HEK293T (cell line): ENCODE measurements around the gene IGF1R.
A peak's percentile ranks its signal among the peaks of the same experiment; 100 is the strongest.

Experiments used
- CTCF ChIA-PET: fragments of 350-600 bp; formaldehyde crosslinking; extraction: SDS; loops from one replicate; lab custom pipeline; 2021; ENCODE audit warnings: antibody characterized with exemption, inconsistent platforms; lab: Yijun Ruan, JAX
- POLR2A ChIA-PET: fragments of 350-600 bp; formaldehyde crosslinking; extraction: SDS; loops from one replicate; lab custom pipeline; 2020; ENCODE audit warnings: antibody characterized with exemption, inconsistent platforms; lab: Yijun Ruan, JAX
- DNase-seq: peaks from one replicate; pipeline ENCODE4 v3.0.0; 2012; ENCODE audit warnings: mixed read lengths; ENCODE audit errors: extremely low spot score
- ARNT ChIP-seq: fragments of 450-650 bp; IDR thresholded peaks from 2 replicates; pipeline ENCODE4 v1.6.1; 2017; ENCODE audit warnings: mild to moderate bottlenecking
- BHLHE40 ChIP-seq: fragments of 450-650 bp; IDR thresholded peaks from 2 replicates; pipeline ENCODE4 v1.6.1; 2016; ENCODE audit warnings: mild to moderate bottlenecking, moderate library complexity, borderline replicate concordance
- CTBP1 ChIP-seq: fragments of 450-650 bp; IDR thresholded peaks from 2 replicates; pipeline ENCODE4 v1.6.1; 2016; ENCODE audit warnings: borderline replicate concordance
- ELF4 ChIP-seq: fragments of 450-650 bp; IDR thresholded peaks from 2 replicates; pipeline ENCODE4 v1.6.1; 2017; ENCODE audit warnings: antibody characterized with exemption
- FOXA1 ChIP-seq: fragments of 450-650 bp; IDR thresholded peaks from 2 replicates; pipeline ENCODE4 v1.6.1; 2016; ENCODE audit warnings: mild to moderate bottlenecking
- FOXK2 ChIP-seq: fragments of 450-650 bp; IDR thresholded peaks from 2 replicates; pipeline ENCODE4 v1.6.1; 2016; ENCODE audit warnings: mild to moderate bottlenecking
- FOXM1 ChIP-seq: fragments of 450-650 bp; IDR thresholded peaks from 2 replicates; pipeline ENCODE4 v1.6.1; 2017; ENCODE audit warnings: mild to moderate bottlenecking, borderline replicate concordance
- HDGF ChIP-seq: fragments of 450-650 bp; IDR thresholded peaks from 2 replicates; pipeline ENCODE4 v1.6.1; 2017; ENCODE audit warnings: antibody characterized with exemption, borderline replicate concordance
- L3MBTL2 ChIP-seq: fragments of 450-650 bp; conservative IDR thresholded peaks from 2 replicates; pipeline ENCODE4 v1.6.1; 2016; ENCODE audit warnings: mild to moderate bottlenecking
- LEF1 ChIP-seq: fragments of 450-650 bp; IDR thresholded peaks from 2 replicates; pipeline ENCODE4 v1.6.1; 2017; ENCODE audit warnings: mild to moderate bottlenecking, borderline replicate concordance
- NFRKB ChIP-seq: fragments of 450-650 bp; IDR thresholded peaks from 2 replicates; pipeline ENCODE4 v1.6.1; 2016; ENCODE audit warnings: mild to moderate bottlenecking, moderate library complexity
- SP1 ChIP-seq: fragments of 450-650 bp; IDR thresholded peaks from 2 replicates; pipeline ENCODE4 v1.6.1; 2017
- SUZ12 ChIP-seq: fragments of 450-650 bp; IDR thresholded peaks from 2 replicates; pipeline ENCODE4 v1.6.1; 2016; ENCODE audit warnings: mild to moderate bottlenecking
- TARDBP ChIP-seq: fragments of 450-650 bp; IDR thresholded peaks from 2 replicates; pipeline ENCODE4 v1.6.1; 2016
- ZNF384 ChIP-seq: fragments of 450-650 bp; IDR thresholded peaks from 2 replicates; pipeline ENCODE4 v1.6.1; 2016
- TF ChIP-seq, protein P1 (sequence below): fragments of 450-650 bp; IDR thresholded peaks from 2 replicates; pipeline ENCODE4 v1.6.1; 2016

IGF1R gene

DNA sequence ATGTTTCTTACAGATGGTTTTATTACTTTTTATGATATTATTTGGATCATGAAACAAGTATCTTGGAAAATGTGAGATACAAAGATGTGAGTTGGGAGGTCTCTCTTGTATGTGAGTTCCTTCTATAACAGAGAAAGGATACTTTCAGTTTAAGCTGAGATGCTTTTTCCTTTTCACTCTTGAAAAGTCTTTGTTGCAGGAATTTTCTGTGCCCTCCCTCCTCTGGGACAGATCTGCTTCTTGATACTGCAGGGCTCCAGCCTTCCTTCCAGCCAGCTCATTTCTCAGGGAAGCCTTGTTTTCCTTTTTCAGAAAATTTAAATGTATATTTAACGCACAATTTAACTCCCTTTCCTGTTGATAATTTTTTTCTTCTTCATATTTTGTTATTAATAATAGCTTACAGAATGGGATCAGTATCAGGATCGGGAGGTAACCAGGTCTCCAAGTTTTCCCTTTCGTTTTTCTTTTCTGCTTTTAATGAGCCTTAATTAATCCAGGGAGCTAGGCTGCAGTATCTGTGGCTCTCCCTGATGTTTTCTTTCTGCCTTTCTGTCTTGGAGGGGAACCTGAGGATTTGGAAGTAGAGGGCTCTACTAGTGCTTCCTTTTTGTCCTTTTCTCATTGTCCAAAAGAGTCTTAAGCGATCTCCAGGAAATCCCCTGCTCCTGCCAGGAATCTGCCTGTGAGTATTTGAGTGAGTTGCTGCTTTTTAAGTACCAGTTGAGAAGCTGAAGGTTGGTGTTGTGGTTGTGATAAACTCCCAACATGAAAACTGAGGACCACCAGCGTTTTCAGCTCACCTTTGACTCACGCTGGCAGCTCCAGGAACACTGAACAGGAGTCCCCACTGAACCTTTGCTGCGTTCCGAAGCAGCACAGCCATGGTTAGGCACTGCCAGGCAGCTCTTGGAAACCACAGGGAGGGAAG, 105.7 kb downstream of the IGF1R start:
- CTCF ChIA-PET: interaction anchor here (0.9 to 1.0 kb wide), 2 partner anchors 10 to 78 kb away, joined by 3 to 4 read pairs; no protein-coding TSS in a partner anchor
- POLR2A ChIA-PET: interaction anchor here (1.2 kb wide), 1 partner anchor 115 kb away, joined by 4 read pairs; no protein-coding TSS in a partner anchor
- no peak for DNase-seq
- no peak for TF ChIP-seq FOXM1
- no peak for TF ChIP-seq LEF1
- no peak for TF ChIP-seq FOXK2
- no peak for TF ChIP-seq SUZ12
- TF ChIP-seq ELF4: no peak
- TF ChIP-seq ZNF384: no peak
- no peak for TF ChIP-seq BHLHE40
- TF ChIP-seq FOXA1: no peak
- TF ChIP-seq, protein P1, sequence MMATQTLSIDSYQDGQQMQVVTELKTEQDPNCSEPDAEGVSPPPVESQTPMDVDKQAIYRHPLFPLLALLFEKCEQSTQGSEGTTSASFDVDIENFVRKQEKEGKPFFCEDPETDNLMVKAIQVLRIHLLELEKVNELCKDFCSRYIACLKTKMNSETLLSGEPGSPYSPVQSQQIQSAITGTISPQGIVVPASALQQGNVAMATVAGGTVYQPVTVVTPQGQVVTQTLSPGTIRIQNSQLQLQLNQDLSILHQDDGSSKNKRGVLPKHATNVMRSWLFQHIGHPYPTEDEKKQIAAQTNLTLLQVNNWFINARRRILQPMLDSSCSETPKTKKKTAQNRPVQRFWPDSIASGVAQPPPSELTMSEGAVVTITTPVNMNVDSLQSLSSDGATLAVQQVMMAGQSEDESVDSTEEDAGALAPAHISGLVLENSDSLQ: no peak
- TF ChIP-seq NFRKB: no peak
- no peak for TF ChIP-seq CTBP1
- no peak for TF ChIP-seq HDGF
- TF ChIP-seq TARDBP: no peak

DNA sequence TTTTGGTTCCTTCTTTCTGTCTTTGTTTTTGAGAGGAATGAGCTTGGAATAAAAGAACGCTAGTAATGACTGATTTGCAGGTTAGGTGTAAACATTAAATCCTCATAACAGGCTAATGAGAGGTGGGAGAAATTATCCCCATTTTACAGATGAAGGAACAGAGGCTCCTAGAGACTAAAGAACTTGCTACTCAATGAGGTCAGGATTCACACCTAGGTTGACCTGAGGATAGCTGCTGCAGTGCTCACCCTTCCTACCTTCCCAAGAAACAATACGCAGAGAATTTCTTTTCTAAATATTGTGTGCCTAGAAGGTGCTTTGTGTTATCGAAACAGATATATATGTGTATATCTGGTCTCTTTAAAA, 106.3 kb downstream of the IGF1R start:
- DNase-seq: no peak
- ChIA-PET CTCF (no interaction called here), POLR2A (interaction anchor here (1.2 kb wide), 1 partner anchor 114 kb away, joined by 4 read pairs; no protein-coding TSS in a partner anchor)
- TF ChIP-seq FOXA1: no peak

DNA sequence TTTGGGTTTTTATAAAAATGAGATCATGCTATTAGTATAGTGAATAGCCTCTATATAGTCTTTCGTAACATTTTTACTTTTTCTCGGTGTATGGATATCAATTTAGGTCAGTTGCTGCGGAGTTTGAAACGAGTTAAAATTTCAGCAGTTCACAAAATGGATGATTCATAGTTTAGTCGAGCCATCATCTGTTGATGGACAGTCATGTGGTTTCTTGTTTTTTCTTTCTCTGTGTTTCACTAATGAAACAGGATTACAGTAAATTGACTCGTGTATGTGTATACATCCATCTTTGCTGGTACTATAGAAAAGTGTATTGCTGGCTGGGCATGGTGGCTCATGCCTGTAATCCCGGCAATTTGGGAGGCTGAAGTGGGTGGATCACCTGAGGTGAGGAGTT, 106.8 kb downstream of the IGF1R start:
- CTCF ChIA-PET: no interaction called here
- TF ChIP-seq SP1: no peak
- TF ChIP-seq, protein P1: peak; percentile 48; the same call in 1 of the 2 replicates
- no peak for DNase-seq
- POLR2A ChIA-PET: no interaction called here

DNA sequence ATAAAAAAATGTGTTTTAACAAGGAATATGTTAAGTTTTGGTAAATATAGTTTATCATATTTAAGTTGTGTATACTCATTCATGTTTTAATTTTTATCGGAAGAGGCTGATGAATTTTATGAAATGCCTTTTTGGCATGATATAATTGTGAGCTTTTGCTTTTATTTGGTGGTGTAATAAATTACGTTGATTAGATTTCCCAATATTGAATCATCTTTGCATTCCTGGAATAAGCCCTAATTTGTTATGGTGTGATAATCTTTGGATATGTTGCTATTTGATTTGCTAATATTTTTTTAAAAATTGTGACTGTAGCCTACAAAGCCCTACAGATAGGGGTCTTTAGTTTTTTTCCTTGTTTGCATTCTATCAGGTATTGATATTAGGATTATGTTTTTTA, 107.4 kb downstream of the IGF1R start:
- TF ChIP-seq, protein P1: no peak
- TF ChIP-seq FOXK2 (no peak), ELF4 (no peak)

DNA sequence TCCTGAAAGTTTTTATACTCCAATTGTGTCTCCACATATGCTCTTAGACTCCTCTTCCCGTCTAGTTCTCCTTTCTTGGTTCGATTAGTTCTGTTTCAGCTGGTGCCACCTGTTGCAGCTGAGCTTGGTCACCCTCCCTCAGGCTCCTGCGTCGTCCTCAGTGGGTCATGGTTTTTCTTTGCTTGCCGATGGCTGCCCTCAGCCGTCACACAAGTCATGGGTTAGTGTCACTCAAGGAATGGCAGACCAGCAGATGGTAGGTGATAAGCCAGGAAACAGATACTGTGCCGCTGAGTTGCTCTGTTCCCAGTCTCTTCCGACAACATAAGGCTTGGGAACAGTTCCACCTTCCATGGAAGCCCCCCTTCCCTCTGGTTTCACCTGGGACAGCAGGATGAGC, 109.9 kb downstream of the IGF1R start:
- ChIA-PET POLR2A (no interaction called here), CTCF (interaction anchor here (0.6 to 1.9 kb wide), 2 partner anchors 13 to 21 kb away, joined by 3 to 7 read pairs; no protein-coding TSS in a partner anchor)
- TF ChIP-seq CTBP1: no peak
- no peak for TF ChIP-seq ARNT
- no peak for TF ChIP-seq FOXK2
- TF ChIP-seq NFRKB: no peak
- no peak for TF ChIP-seq BHLHE40
- no peak for TF ChIP-seq ZNF384
- TF ChIP-seq, protein P1: no peak
- TF ChIP-seq FOXM1: no peak
- TF ChIP-seq HDGF: no peak
- TF ChIP-seq FOXA1: no peak
- TF ChIP-seq TARDBP: no peak
- no peak for TF ChIP-seq SUZ12
- no peak for TF ChIP-seq L3MBTL2
- no peak for TF ChIP-seq ELF4
- TF ChIP-seq SP1: no peak
- no peak for TF ChIP-seq LEF1
- DNase-seq: no peak

More for the DNA sequence above, 107.4 kb downstream of the IGF1R start:
- CTCF ChIA-PET: no interaction called here
- POLR2A ChIA-PET: no interaction called here
- DNase-seq: no peak

- POLR2A ChIA-PET: no interaction called here
- DNase-seq: no peak
- CTCF ChIA-PET: no interaction called here
- TF ChIP-seq HDGF (no peak), SUZ12 (no peak), SP1 (no peak), BHLHE40 (no peak), FOXK2 (no peak), ARNT (no peak), TARDBP (no peak), FOXM1 (no peak), CTBP1 (no peak), ELF4 (no peak), FOXA1 (no peak), NFRKB (no peak), L3MBTL2 (no peak), ZNF384 (no peak), LEF1 (no peak)
- TF ChIP-seq, protein P1: no peak
Observed at GRCh38 chr15:98759277-98759676, 110.9 kb downstream of the IGF1R start.
